ENCODE data around the gene FNDC5.

Gene FNDC5

DNA sequence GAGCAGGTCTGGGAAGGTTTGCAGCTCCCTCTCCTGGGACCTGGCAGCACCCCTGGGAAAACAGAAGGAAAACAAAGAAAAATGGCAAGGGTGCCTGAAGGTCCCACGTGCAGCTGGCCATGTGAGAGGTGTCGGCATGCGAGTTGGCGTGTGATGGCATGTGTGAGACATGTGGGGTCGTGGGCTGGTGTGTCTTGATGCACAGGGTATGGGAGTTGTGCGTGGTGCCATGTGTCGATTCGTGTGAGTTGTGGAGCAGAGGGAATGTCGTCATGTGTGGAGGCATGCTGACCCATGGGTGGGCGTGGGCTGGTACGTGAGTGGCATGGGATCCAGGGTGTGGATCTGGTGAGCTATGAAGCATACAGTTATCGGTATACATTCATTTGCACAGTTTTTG is 16.9 kb upstream of the FNDC5 start:
- no peak overlapping the region for H3K4me3 ChIP-seq (ENCODE audit: low read length)
- no peak for TF ChIP-seq CTCF (conservative IDR thresholded peaks at IDR 0.05; ENCODE audit: low read depth, low read length)
- no peak for DNase-seq (ENCODE audit: low read depth)

DNA sequence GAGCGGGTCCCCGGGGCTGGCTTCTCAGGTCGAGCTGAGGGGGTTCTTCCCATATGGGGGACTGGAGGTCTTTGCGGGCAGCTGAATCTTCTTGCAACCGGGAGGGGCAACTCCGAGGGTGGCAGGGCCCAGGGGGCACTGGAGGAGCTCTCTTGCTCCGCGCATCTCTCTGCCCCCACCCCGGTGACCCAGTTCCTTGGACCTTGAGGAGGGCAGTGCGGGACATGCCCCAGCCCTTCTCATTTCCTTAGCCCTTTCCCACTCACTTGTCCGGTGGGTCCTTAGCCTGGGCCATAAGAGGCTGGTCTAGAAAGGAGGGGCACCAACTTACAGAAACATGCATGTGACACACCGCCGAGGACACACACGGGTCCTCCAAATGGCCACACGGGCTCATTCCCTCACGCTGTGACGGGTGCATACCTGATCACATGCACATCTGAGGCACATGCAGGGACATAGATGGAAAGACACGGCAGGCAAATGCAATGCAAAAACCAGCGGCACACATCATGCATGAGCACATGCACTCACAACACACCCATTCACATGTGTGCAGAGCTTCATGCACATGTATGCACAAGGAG is 16.2 kb upstream of the FNDC5 start:
- TF ChIP-seq CTCF (conservative IDR thresholded peaks at IDR 0.05; ENCODE audit: low read depth, low read length) = no peak
- no peak overlapping the region for H3K4me3 ChIP-seq (ENCODE audit: low read length)
- no peak for DNase-seq (ENCODE audit: low read depth)

DNA sequence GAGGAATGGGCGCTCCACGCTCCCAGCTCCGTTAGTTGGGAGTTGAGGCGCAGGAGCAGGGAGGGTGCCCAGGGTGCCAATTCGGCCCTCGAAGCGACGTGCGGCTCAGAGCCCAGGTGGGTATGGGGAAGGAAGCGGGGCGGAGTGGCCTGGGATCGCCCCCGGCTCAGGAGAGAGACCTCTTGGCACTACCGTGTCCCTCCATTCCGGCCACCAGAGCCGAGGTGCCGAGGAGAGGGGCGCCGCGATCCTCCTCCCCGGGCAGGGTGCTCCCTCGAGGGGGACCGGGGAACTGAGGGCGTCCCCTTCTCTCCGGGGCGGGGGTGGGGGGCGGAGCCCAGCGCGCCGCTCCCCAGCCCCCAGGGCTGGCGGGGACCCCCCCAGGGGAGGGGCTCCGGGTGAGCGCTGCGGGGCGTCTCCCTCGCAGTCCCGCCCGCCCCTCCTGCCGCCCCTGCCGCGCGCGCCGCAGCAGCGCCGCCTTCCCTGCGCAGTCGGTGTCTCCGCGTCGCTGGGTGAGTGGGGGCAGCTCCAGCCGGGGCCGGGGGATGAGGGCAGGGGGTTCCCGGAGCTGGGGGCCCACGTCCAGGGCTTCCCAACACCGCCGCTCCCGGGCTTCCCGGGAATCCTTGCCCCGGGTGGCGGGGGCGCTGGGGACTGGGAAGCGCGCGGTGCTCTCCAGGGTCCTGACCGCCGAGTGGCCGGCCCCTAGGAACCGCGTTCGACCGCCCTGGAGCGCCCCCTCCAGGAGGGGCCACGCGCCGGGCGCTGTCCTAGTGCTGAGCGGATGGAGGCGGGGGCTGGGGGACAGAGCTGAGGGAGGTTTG is 15.5 kb upstream of the FNDC5 start, which contains the start of gene HPCA:
Gene HPCA (plus strand): TSS at position 488 of the 824 bp plus-strand sequence. CDS start 2,408 bp downstream, outside the sequence.
- DNase-seq (ENCODE audit: low read depth) = no peak
- H3K4me3 ChIP-seq (ENCODE audit: low read length) = no peak within 1 kb of the TSS
- peak; percentile 83 for TF ChIP-seq CTCF (conservative IDR thresholded peaks at IDR 0.05; ENCODE audit: low read depth, low read length)

- DNase-seq (ENCODE audit: low read depth) = no peak
- no peak for TF ChIP-seq CTCF (conservative IDR thresholded peaks at IDR 0.05; ENCODE audit: low read depth, low read length)
- no peak overlapping the region for H3K4me3 ChIP-seq (ENCODE audit: low read length)
Measured at GRCh38 chr1:32885676-32886003, 14.9 kb upstream of the FNDC5 start.

DNA sequence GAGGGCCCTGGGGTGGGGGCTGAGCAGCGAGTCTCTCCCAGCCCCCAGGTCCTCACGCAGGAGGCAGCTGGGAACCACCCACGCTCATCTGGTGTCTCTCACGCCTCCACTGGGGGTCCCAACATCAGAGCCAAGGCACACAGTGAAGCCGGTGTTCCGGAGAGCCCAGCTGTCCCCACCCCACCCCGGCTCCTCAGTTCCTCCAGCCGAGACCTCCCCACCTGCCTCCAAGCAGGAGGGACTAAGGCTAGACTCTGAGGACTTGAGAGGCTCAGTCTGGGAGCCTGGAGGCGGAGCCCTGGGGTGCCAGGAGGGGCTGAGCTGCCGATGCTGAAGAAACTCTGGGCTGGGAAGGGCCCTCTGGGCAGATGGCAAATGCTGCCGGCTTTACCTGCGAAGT is 14.0 kb upstream of the FNDC5 start:
- H3K4me3 ChIP-seq (ENCODE audit: low read length) = no peak overlapping the region
- no peak for DNase-seq (ENCODE audit: low read depth)
- no peak for TF ChIP-seq CTCF (conservative IDR thresholded peaks at IDR 0.05; ENCODE audit: low read depth, low read length)

- TF ChIP-seq CTCF (conservative IDR thresholded peaks at IDR 0.05; ENCODE audit: low read depth, low read length) = no peak
- no peak for DNase-seq (ENCODE audit: low read depth)
- H3K4me3 ChIP-seq (ENCODE audit: low read length) = no peak overlapping the region
Measured at GRCh38 chr1:32884032-32884372, 13.3 kb upstream of the FNDC5 start.

Data from retinal pigment epithelial cell (primary cell).